Measurements from ENCODE around the gene SUSD3.

DNA sequence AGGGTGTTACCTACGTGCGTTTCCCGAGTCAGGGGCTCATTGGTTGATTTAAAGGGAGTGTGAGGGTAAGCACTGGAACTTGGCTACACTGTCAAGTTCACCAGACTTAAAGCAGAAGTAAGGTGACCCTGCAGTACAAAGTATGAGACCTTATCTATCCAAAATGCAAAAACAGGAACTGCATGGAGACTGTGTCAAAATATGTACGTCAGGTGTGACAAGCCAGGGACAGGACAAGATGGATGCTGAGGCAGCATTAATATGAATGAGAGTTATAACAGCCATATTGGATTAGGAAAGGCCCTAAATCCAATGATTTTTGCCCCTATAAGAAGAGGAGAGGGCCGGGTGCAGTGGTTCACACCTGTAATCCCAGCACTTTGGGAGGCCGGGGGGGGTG, 15.4 kb upstream of the SUSD3 start:
- TF ChIP-seq CTCF (IDR thresholded peaks at IDR 0.05; ENCODE audit: insufficient read depth, low read length) (no peak), POLR2AphosphoS5 (IDR thresholded peaks at IDR 0.05; ENCODE audit: low read depth) (no peak), GABPA (IDR thresholded peaks at IDR 0.05; ENCODE audit: low read depth) (no peak)
- TF ChIP-seq, protein P1, sequence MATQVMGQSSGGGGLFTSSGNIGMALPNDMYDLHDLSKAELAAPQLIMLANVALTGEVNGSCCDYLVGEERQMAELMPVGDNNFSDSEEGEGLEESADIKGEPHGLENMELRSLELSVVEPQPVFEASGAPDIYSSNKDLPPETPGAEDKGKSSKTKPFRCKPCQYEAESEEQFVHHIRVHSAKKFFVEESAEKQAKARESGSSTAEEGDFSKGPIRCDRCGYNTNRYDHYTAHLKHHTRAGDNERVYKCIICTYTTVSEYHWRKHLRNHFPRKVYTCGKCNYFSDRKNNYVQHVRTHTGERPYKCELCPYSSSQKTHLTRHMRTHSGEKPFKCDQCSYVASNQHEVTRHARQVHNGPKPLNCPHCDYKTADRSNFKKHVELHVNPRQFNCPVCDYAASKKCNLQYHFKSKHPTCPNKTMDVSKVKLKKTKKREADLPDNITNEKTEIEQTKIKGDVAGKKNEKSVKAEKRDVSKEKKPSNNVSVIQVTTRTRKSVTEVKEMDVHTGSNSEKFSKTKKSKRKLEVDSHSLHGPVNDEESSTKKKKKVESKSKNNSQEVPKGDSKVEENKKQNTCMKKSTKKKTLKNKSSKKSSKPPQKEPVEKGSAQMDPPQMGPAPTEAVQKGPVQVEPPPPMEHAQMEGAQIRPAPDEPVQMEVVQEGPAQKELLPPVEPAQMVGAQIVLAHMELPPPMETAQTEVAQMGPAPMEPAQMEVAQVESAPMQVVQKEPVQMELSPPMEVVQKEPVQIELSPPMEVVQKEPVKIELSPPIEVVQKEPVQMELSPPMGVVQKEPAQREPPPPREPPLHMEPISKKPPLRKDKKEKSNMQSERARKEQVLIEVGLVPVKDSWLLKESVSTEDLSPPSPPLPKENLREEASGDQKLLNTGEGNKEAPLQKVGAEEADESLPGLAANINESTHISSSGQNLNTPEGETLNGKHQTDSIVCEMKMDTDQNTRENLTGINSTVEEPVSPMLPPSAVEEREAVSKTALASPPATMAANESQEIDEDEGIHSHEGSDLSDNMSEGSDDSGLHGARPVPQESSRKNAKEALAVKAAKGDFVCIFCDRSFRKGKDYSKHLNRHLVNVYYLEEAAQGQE (IDR thresholded peaks at IDR 0.05; ENCODE audit: insufficient replicate concordance, low read depth) = no peak

All from HL-60 (cell line).